Activated CD4-positive, alpha-beta T cell treated with anti-CD3 and anti-CD28 coated beads, Interleukin-10, Interleukin-2, amounts not matched to agents 100 ng/mL and 50 ng/mL, durations not matched to agents 16 hours and 8 hours (primary cell): ENCODE data around the gene FCAR.
"Not testable (repeated sequence)": the region's sequence is repeated elsewhere in the genome, so short reads cannot be mapped to it uniquely, and the experiment has no call there.

Experiments
- DNase-seq: peaks from one replicate; pipeline ENCODE4 v3.0.0-alpha.2; 2020

FCAR gene

GRCh38 chr19:54896036-54896435 lies 22.0 kb downstream of the FCAR start:
- no peak for DNase-seq

DNA sequence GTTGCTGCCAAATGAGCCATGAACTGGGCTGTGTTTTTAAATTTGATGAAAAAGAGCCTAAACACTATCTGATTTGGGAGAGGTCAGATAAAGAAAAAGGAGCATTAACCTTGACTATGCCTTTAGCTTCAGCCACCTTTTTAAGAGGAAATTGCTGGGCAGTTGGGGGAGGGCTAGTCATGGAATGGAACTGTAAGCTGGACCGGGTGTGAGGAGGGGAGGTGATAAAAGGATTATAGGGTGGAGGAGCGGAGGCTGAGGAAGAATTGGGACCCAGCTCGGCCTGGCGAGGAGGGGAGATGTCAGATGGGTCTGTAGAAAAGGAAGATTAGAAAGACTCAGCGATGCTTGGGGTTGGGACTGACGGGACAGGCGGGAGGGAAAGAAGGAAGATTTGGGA lies 24.6 kb downstream of the FCAR start:
- DNase-seq = not testable (repeated sequence)

DNA sequence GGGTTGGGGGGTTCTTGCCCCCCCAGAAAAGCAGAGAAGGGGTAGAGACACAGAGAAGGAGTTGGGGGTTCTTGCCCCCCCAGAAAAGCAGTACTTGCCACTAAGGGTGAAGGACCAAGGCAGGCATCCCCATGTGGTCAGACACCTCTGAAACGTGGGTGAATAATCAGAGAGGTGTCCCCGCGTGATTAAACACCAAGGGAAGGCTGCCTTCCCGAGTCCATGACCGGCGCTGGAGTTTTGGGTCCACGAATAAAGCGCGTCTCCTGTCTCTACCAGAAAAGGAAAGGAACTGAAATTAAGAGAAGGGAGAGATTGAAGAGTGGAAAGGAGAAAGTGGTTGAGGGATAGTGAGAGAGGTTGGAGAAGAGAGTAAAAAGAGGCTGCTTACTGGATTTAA lies 25.6 kb downstream of the FCAR start:
- not testable (repeated sequence) for DNase-seq

GRCh38 chr19:54901153-54901552 lies 27.1 kb downstream of the FCAR start:
- not testable (repeated sequence) for DNase-seq

DNA sequence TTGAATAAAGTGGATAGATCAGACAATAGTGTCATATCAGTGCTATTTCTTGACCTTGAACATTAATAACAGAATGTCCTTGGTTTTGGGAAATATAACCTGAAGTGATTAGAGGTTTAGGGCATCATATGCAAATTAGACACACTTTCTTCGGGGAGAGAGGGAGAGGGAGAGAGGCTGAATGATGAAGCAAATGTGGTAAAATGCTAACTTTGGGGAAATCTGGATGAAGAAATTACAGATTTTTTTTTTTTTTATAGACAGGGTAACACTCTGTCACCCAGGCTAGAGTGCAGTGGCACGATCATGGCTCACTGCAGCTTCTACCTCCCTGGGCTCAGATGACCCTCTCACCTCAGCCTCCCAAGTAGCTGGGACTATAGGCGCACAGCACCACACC lies 28.0 kb downstream of the FCAR start:
- no peak for DNase-seq

DNA sequence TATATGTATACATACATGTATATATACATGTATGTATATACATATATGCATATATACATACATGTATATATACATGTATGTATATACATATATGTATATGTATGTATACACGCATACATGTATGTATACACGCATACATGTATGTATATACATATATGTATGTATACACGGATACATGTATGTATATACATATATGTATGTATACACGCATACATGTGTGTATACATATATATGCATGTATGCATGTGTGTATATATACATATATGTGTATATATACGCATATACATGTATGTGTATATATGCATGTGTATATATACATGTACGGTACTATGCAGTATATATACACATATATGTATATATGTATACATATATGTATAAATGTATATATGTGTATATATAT lies 29.3 kb downstream of the FCAR start:
- DNase-seq = no peak

GRCh38 chr19:54904261-54904660 lies 30.2 kb downstream of the FCAR start:
- not testable (repeated sequence) for DNase-seq

GRCh38 chr19:54905421-54905802 lies 31.4 kb downstream of the FCAR start:
- no peak for DNase-seq

DNA sequence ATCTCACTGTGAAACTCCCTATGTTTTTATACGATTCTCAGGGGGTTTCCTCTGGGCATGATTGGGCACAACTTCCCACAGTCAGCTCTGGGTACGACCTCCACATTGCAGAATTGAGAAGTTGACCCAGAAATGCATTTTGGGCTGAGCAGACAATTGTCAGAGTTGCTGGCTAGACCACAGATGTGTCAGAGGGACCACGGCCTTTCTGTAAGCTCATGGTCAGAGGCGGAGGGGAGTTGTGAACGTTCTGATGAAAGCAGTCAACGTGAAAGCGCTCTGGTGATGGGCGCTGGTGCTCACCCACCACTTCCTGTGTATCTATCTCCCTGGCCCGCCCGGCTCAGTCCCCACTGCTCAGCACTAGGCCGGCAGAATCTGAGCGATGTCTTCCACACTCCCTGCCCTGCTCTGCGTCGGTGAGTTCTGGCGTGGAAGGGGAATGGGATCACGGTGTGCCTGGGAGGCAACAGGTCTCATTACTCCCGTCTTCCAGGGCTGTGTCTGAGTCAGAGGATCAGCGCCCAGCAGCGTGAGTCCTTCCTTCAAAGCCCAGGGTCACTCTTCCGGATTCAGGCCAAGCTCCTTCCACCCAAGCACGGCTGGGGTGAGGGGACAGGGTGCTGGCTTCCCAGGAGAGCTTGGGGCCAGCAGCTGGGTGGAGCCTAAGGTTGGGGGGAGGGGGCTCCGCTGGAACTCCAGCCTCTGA lies 31.9 kb downstream of the FCAR start, which contains the start of gene NCR1:
TSS of gene NCR1 (plus strand) at position 346 of the 709 bp plus-strand sequence. CDS start at position 386, 40 bp downstream.
- peak; percentile 30 for DNase-seq

DNA sequence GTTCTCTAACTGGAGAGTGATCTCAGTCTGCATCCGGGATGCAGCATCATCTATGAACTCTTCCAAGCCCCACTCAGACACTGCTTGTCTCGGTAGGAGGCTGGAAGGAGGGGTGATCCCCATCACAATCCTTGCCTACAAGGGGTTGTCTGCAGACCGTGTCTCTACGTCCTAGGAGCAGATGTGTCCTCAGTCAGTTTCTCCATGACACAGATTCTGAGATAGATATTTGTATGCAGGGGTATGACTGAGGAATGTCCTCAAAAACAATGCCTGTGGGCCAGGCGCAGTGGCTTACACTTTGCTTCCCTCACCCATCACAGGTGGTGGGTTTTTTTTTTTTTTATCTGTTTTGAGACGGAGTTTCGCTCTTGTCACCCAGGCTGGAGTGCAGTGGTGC lies 32.8 kb downstream of the FCAR start:
- DNase-seq = no peak

- not testable (repeated sequence) for DNase-seq
Measured at GRCh38 chr19:54907899-54908298, 33.9 kb downstream of the FCAR start.

GRCh38 chr19:54916822-54917221 lies 42.8 kb downstream of the FCAR start:
- peak; percentile 7 for DNase-seq

- no peak for DNase-seq
Measured at GRCh38 chr19:54918499-54918898, 44.5 kb downstream of the FCAR start.

DNA sequence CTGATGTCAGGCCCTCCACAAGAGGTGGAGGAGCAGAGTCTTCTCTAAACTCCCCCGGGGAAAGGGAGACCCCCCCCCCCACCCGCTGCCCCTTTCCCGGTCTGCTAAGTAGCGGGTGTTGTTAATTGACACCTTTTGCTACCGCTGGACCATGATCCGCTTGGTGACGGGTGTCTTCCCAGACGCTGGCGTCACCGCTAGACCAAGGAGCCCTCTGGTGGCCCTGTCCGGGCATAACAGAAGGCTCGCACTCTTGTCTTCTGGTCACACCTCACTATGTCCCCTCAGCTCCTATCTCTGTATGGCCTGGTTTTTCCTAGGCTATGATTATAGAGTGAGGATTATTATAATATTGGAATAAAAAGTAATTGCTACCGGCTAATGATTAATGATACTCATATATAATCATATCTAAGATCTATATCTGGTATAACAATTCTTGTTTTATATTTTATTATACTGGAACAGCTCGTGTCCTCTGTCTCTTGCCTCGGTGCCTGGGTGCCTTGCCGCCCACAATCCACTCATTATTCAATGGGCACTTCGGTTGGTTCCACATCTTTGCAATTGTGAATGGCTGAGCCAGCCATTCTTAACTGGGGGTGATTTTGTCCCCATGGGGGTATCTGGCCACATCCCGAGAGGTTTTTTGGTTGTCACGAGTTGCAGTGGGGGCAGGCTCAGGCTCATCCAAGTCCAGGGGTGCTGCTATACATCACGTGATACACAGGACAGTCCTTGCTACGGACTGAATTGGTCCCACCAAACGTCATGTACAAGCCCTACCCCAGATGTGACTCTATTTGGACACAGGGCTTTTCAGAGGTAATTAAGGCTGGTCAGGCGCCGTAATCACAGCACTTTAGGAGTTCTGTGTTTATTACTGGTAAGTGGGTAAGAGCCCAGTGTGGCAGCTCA lies 45.9 kb downstream of the FCAR start:
- DNase-seq = peak; percentile 8

GRCh38 chr19:54921082-54921481 lies 47.0 kb downstream of the FCAR start:
- DNase-seq = peak; percentile 10

DNA sequence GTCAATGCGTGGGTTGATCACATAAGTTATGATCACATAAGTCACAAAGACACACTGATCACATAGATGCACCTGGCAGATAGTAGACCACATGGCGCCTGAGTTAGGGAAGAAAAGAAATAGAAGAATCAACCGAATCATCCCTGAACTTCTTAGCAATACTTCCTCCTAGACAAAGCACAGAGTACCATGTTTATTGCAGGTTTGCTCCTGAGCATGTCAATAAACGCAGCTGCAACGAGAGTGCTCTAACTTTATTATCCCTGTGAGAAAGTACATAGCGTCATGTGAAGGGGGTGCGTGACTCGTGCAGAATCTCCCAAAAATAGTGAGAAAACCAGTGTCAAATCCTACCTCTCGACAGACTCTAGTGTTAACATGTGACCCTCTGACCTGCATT lies 49.2 kb downstream of the FCAR start:
- no peak for DNase-seq

DNA sequence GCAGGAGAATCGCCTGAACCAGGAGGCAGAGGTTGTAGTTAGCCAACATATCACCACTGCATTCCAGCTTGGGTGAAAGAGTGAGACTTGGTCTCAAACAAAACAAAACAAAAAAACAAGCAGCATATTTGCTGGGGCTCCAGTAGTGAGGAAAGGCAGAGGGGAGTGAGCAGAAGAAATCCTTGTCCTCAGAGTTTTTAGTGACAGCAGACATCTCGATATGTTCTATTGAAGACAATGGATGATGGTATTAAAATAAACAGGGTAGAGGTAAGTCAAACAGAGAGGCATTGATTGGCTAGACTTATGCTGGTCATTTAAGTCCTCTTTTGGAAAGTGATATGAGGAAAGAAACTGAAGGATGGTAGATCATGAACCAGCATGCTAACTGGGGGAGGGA lies 54.3 kb downstream of the FCAR start:
- no peak for DNase-seq

GRCh38 chr19:54937926-54938325 lies 63.9 kb downstream of the FCAR start:
- peak; percentile 71 for DNase-seq

DNA sequence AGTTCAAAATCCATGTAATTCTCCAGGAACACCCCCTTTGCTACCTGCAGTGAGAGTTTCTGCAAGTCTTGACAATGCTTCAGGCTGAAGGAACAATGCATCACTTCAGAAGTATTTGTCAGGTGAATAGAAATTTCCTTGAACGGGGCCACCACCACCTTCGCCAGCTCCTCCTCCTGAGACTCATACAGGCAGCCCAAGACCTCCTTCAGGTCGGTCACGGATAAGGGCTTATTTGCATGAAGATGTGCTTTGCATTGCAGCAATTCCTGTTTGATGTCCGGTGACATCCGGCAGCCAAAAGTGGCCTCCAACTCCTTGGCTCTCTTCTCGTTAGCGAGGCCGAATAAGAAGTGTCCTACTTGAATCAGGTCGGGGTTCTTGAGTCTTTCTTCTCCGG lies 64.9 kb downstream of the FCAR start:
- DNase-seq = no peak

GRCh38 chr19:54939538-54939937 lies 65.5 kb downstream of the FCAR start:
- not testable (repeated sequence) for DNase-seq
